ENCODE results near the gene SLC46A3. TPM values are rescaled to one million over a fixed set of nuclear protein-coding genes. Genes with fewer than 3 reads are reported as not detected.

SLC46A3 gene
- total and polyA plus RNA-seq, 2 donors (not counting 1 experiment from before 2014, with no cell fraction given): 13.1 to 19.0 TPM

DNA sequence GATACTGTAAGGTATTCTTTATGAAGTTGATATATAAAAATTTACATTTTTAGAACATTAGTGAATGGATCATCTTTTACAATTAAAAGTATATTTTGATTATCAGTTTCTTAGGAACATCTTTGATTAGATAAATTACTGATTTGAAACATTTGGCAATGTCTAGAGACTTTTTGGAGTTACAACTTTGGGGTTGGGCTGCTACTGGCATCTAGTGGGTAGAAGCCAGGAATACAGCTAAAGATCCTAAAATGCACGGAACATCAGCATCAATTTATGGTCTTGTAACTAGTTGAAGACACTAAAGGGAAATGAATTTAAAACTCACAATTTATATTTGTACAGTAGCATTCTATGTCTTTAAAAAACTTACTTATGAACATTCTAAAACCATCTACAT lies 40.0 kb downstream of the SLC46A3 start:
- DNase-seq (no peak), ATAC-seq (ENCODE audit: low read depth) (no peak)
- intact Hi-C loops (cut with micrococcal nuclease): no loop called here
- H3K4me3 ChIP-seq (ENCODE audit: control extremely low read depth in 1 of 5, extremely low read depth in 1 of 5, insufficient read depth in 1 of 5, low read depth in 2 of 5, low read length in 4 of 5): no peak overlapping the region
- Mint-ChIP-seq H3K9me3 (ENCODE audit: insufficient read depth) (no peaks in the 10 kb centered on the region), H3K4me1 (no peaks in the 10 kb centered on the region), H3K27ac (no peak overlapping the region), H3K4me3 (no peak overlapping the region), H3K27me3 (no peaks in the 10 kb centered on the region)
- H3K36me3 ChIP-seq (replicated peaks in 1 of 2; ENCODE audit: control extremely low read depth in 1 of 2, control insufficient read depth in 1 of 2, extremely low read depth in 1 of 2, insufficient read depth in 2 of 2, low read length in 1 of 2): peaks cover 14 to 52% of the 10 kb centered on the region in 2 experiments
- no CpG with 5 or more reads among the region's 1 CpG for WGBS (ENCODE audit: insufficient coverage)
- ChIA-PET CTCF (interaction anchor here (1.8 to 2.7 kb wide), 2 partner anchors 118 to 354 kb away, joined by 5 to 10 read pairs; no protein-coding TSS in a partner anchor), POLR2A (no interaction called here)
- H3K4me1 ChIP-seq (ENCODE audit: control insufficient read depth in 2 of 2, insufficient read depth in 2 of 2, low read length in 2 of 2): no peaks in the 10 kb centered on the region
- H3K27ac ChIP-seq (ENCODE audit: low read length in 2 of 2): peak overlapping the region in 1 of 2 donors; percentile 9
- H3K4me2 ChIP-seq (replicated peaks; ENCODE audit: low read depth, low read length, poor library complexity, severe bottlenecking): no peak overlapping the region
- no peaks in the 10 kb centered on the region for H4K20me1 ChIP-seq (ENCODE audit: control insufficient read depth, insufficient read depth, low read length, poor library complexity, severe bottlenecking)
- peaks cover 3% of the 10 kb centered on the region for H3K79me2 ChIP-seq (ENCODE audit: control insufficient read depth, insufficient read depth, low read length)
- TF ChIP-seq EZH2 (IDR thresholded peaks at IDR 0.05; ENCODE audit: borderline replicate concordance, insufficient read depth, low read depth, low read length, poor library complexity, severe bottlenecking): no peak
- TF ChIP-seq CTCF (IDR thresholded peaks at IDR 0.05): no peak
- H2AFZ ChIP-seq (ENCODE audit: insufficient read depth, low read depth, low read length, poor library complexity, severe bottlenecking): no peak overlapping the region
- H3K27me3 ChIP-seq (replicated peaks in 1 of 4; ENCODE audit: control extremely low read depth in 1 of 4, control insufficient read depth in 3 of 4, insufficient read depth in 4 of 4, low read length in 3 of 4): no peaks in the 10 kb centered on the region
- H3K9me3 ChIP-seq (ENCODE audit: control extremely low read depth in 1 of 3, control insufficient read depth in 2 of 3, insufficient read depth in 1 of 3, low read length in 2 of 3): no peaks in the 10 kb centered on the region
- no peak overlapping the region for H3K9ac ChIP-seq (ENCODE audit: low read length)

DNA sequence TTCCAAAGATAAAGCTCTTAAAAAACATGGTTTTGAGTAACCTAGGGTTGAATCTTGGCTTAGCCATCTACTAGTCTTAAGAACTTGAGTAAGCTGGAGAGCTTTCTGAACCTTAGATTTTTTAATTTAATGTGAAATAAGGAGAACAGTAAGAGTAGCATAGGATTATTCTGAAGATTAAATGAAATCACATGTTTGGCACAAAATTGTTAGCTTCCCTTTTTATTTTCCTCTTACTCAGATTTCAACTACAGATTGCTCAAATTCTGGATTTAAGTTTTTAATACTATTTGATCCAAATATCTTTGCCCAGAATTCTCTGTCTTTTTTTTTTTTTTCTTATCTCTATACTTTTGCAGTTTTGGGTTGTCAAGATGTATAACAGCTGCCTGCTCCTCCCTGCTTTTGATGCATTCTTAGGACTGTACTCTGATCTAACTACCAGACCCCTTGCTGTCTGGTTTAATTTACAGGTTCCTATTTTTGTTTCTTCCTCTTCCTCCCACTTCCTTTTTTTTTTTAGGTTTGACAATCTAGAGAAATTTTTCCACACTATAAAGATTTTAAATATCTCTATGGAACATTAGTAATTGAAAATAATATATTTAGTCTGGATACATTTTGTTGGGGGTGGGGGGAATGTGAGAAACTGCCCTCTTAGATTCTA lies 47.5 kb downstream of the SLC46A3 start:
- H2AFZ ChIP-seq (ENCODE audit: insufficient read depth, low read depth, low read length, poor library complexity, severe bottlenecking): no peak overlapping the region
- H3K4me3 Mint-ChIP-seq: no peak overlapping the region
- peaks cover 5% of the 10 kb centered on the region for H4K20me1 ChIP-seq (ENCODE audit: control insufficient read depth, insufficient read depth, low read length, poor library complexity, severe bottlenecking)
- no peaks in the 10 kb centered on the region for H3K27me3 ChIP-seq (replicated peaks in 1 of 4; ENCODE audit: control extremely low read depth in 1 of 4, control insufficient read depth in 3 of 4, insufficient read depth in 4 of 4, low read length in 3 of 4)
- TF ChIP-seq EZH2 (IDR thresholded peaks at IDR 0.05; ENCODE audit: borderline replicate concordance, insufficient read depth, low read depth, low read length, poor library complexity, severe bottlenecking) (no peak), CTCF (IDR thresholded peaks at IDR 0.05) (no peak)
- no peaks in the 10 kb centered on the region for H3K9me3 Mint-ChIP-seq (ENCODE audit: insufficient read depth)
- CTCF ChIA-PET: interaction anchor here (0.6 kb wide), 1 partner anchor 134 kb away, joined by 3 read pairs; no protein-coding TSS in a partner anchor
- H3K27me3 Mint-ChIP-seq: no peaks in the 10 kb centered on the region
- intact Hi-C loops (cut with micrococcal nuclease): no loop called here
- peaks cover 20% of the 10 kb centered on the region for H3K4me1 Mint-ChIP-seq
- H3K4me2 ChIP-seq (replicated peaks; ENCODE audit: low read depth, low read length, poor library complexity, severe bottlenecking): no peak overlapping the region
- H3K4me1 ChIP-seq (ENCODE audit: control insufficient read depth in 2 of 2, insufficient read depth in 2 of 2, low read length in 2 of 2): peaks cover 10 to 17% of the 10 kb centered on the region in 2 donors
- peaks cover 19 to 93% of the 10 kb centered on the region in 2 experiments for H3K36me3 ChIP-seq (replicated peaks in 1 of 2; ENCODE audit: control extremely low read depth in 1 of 2, control insufficient read depth in 1 of 2, extremely low read depth in 1 of 2, insufficient read depth in 2 of 2, low read length in 1 of 2)
- H3K27ac Mint-ChIP-seq: no peak overlapping the region
- DNase-seq (no peak), ATAC-seq (ENCODE audit: low read depth) (no peak)
- H3K9me3 ChIP-seq (ENCODE audit: control extremely low read depth in 1 of 3, control insufficient read depth in 2 of 3, insufficient read depth in 1 of 3, low read length in 2 of 3): no peaks in the 10 kb centered on the region
- H3K79me2 ChIP-seq (ENCODE audit: control insufficient read depth, insufficient read depth, low read length): peaks cover 22% of the 10 kb centered on the region
- POLR2A ChIA-PET: interaction anchor here (0.7 kb wide), 1 partner anchor 13 kb away, joined by 3 read pairs; the partner anchor contains the start of gene POMP
- H3K4me3 ChIP-seq (ENCODE audit: control extremely low read depth in 1 of 5, extremely low read depth in 1 of 5, insufficient read depth in 1 of 5, low read depth in 2 of 5, low read length in 4 of 5): no peak overlapping the region
- H3K27ac ChIP-seq (ENCODE audit: low read length in 2 of 2): peak overlapping the region in 1 of 2 donors; percentile 50
- no peak overlapping the region for H3K9ac ChIP-seq (ENCODE audit: low read length)
